Right kidney (tissue), 9 donors: ENCODE data around the gene NHLH2.
A peak's percentile ranks its signal among the peaks of the same experiment; 100 is the strongest.

Experiments used
- DNase-seq: peaks from one replicate; pipeline ENCODE4 v3.0.0-alpha.2; 2016
- long read RNA-seq, 8 donors: transcript quantifications; one replicate each; lab custom pipeline, GENCODE V29; 2026

The NHLH2 gene
- long read RNA-seq, donor 1: 0 reads
- long read RNA-seq, donor 2: 0 reads
- long read RNA-seq, donor 3: 0 reads
- long read RNA-seq, donor 4: 0 reads
- long read RNA-seq, donor 5: 0 reads
- long read RNA-seq, donor 6, full-length matches to known transcripts: 1 of 1 reads
- long read RNA-seq, donor 6, partial matches to known transcripts: 0 of 1 reads
- long read RNA-seq, donor 6, other reads (novel, unspliced or antisense): 0 of 1 reads
- long read RNA-seq, donor 7, full-length matches to known transcripts: 1 of 1 reads
- long read RNA-seq, donor 7, partial matches to known transcripts: 0 of 1 reads
- long read RNA-seq, donor 7, other reads (novel, unspliced or antisense): 0 of 1 reads
- long read RNA-seq, donor 8: 0 reads

- DNase-seq: peak; percentile 41
Observed at GRCh38 chr1:115840605-115841460, at the start of gene NHLH2. Gene NHLH2 (minus strand): TSS chr1:115841126. CDS start chr1:115838372, 2,754 bp downstream.

GRCh38 chr1:115890580-115890979 is 49.7 kb upstream of the NHLH2 start:
- DNase-seq: no peak

- no peak for DNase-seq
Observed at GRCh38 chr1:115888976-115889375, 48.0 kb upstream of the NHLH2 start.

- DNase-seq: no peak
Observed at GRCh38 chr1:115882913-115883902, 42.3 kb upstream of the NHLH2 start.

GRCh38 chr1:115880981-115881672 is 40.2 kb upstream of the NHLH2 start:
- DNase-seq: no peak

- no peak for DNase-seq
Observed at GRCh38 chr1:115879977-115880376, 39.1 kb upstream of the NHLH2 start.

GRCh38 chr1:115877511-115877910 is 36.6 kb upstream of the NHLH2 start:
- no peak for DNase-seq

- no peak for DNase-seq
Observed at GRCh38 chr1:115874904-115875303, 34.0 kb upstream of the NHLH2 start.

GRCh38 chr1:115874497-115874896 is 33.6 kb upstream of the NHLH2 start:
- no peak for DNase-seq

- DNase-seq: no peak
Observed at GRCh38 chr1:115873184-115873583, 32.3 kb upstream of the NHLH2 start.

GRCh38 chr1:115869064-115869463 is 28.1 kb upstream of the NHLH2 start:
- DNase-seq: no peak

- no peak for DNase-seq
Observed at GRCh38 chr1:115867216-115867615, 26.3 kb upstream of the NHLH2 start.

- no peak for DNase-seq
Observed at GRCh38 chr1:115865704-115866380, 24.9 kb upstream of the NHLH2 start.

- no peak for DNase-seq
Observed at GRCh38 chr1:115862403-115862802, 21.5 kb upstream of the NHLH2 start.

- DNase-seq: no peak
Observed at GRCh38 chr1:115854005-115854404, 13.1 kb upstream of the NHLH2 start.

- DNase-seq: no peak
Observed at GRCh38 chr1:115850937-115851336, 10.0 kb upstream of the NHLH2 start.

GRCh38 chr1:115847787-115848186 is 6.9 kb upstream of the NHLH2 start:
- no peak for DNase-seq

- DNase-seq: no peak
Observed at GRCh38 chr1:115842948-115843347, 2.0 kb upstream of the NHLH2 start.

- DNase-seq: no peak
Observed at GRCh38 chr1:115839679-115840237, 1.2 kb downstream of the NHLH2 start.

GRCh38 chr1:115839029-115839678 is 1.8 kb downstream of the NHLH2 start:
- peak; percentile 78 for DNase-seq
